ENCODE measurements around the gene GOLPH3.
A peak's percentile ranks its signal among the peaks of the same experiment; 100 is the strongest.
"Not testable (repeated sequence)": the region's sequence is repeated elsewhere in the genome, so short reads cannot be mapped to it uniquely, and the experiment has no call there.

Gene GOLPH3

GRCh38 chr5:32197032-32197431 is 22.9 kb upstream of the GOLPH3 start:
- H3K4me2 ChIP-seq (ENCODE audit: low read length), result no peak overlapping the region
- H3K27me3 ChIP-seq (ENCODE audit: control insufficient read depth, insufficient read depth, low read length), result no peaks in the 10 kb centered on the region
- H3K9ac ChIP-seq (ENCODE audit: low read depth, low read length), result no peak overlapping the region
- H3K4me1 ChIP-seq (ENCODE audit: control insufficient read depth, insufficient read depth, low read length), result peaks cover 20% of the 10 kb centered on the region
- H3K9me3 ChIP-seq (replicated peaks; ENCODE audit: low read length), result no peaks in the 10 kb centered on the region
- H3K36me3 ChIP-seq (ENCODE audit: insufficient read depth, low read length), result no peaks in the 10 kb centered on the region
- H3K4me3 ChIP-seq (ENCODE audit: low read length), result no peak overlapping the region

- Histone ChIP-seq H3K4me2 (ENCODE audit: low read length) (no peak overlapping the region), H3K4me3 (ENCODE audit: low read length) (no peak overlapping the region), H3K4me1 (ENCODE audit: control insufficient read depth, insufficient read depth, low read length) (peaks cover 15% of the 10 kb centered on the region)
Observed at GRCh38 chr5:32195265-32195664, 21.1 kb upstream of the GOLPH3 start.

GRCh38 chr5:32193591-32193990 is 19.5 kb upstream of the GOLPH3 start:
- peaks cover 11% of the 10 kb centered on the region for H3K4me1 ChIP-seq (ENCODE audit: control insufficient read depth, insufficient read depth, low read length)
- H3K9me3 ChIP-seq (replicated peaks; ENCODE audit: low read length), result no peaks in the 10 kb centered on the region
- H3K36me3 ChIP-seq (ENCODE audit: insufficient read depth, low read length), result no peaks in the 10 kb centered on the region
- peak overlapping the region; percentile 53 for H3K4me3 ChIP-seq (ENCODE audit: low read length)
- no peak overlapping the region for H3K9ac ChIP-seq (ENCODE audit: low read depth, low read length)
- H3K27me3 ChIP-seq (ENCODE audit: control insufficient read depth, insufficient read depth, low read length), result no peaks in the 10 kb centered on the region
- peak overlapping the region; percentile 75 for H3K4me2 ChIP-seq (ENCODE audit: low read length)

More at GRCh38 chr5:32195265-32195664, 21.1 kb upstream of the GOLPH3 start:
- Histone ChIP-seq H3K9me3 (replicated peaks; ENCODE audit: low read length) (no peaks in the 10 kb centered on the region), H3K36me3 (ENCODE audit: insufficient read depth, low read length) (no peaks in the 10 kb centered on the region), H3K9ac (ENCODE audit: low read depth, low read length) (no peak overlapping the region), H3K27me3 (ENCODE audit: control insufficient read depth, insufficient read depth, low read length) (no peaks in the 10 kb centered on the region)

- no peaks in the 10 kb centered on the region for H3K36me3 ChIP-seq (ENCODE audit: insufficient read depth, low read length)
- no peaks in the 10 kb centered on the region for H3K27me3 ChIP-seq (ENCODE audit: control insufficient read depth, insufficient read depth, low read length)
- H3K9ac ChIP-seq (ENCODE audit: low read depth, low read length), result no peak overlapping the region
- peaks cover 11% of the 10 kb centered on the region for H3K4me1 ChIP-seq (ENCODE audit: control insufficient read depth, insufficient read depth, low read length)
- no peaks in the 10 kb centered on the region for H3K9me3 ChIP-seq (replicated peaks; ENCODE audit: low read length)
- H3K4me2 ChIP-seq (ENCODE audit: low read length), result no peak overlapping the region
- no peak overlapping the region for H3K4me3 ChIP-seq (ENCODE audit: low read length)
Observed at GRCh38 chr5:32190095-32190494, 16.0 kb upstream of the GOLPH3 start.

GRCh38 chr5:32187675-32188074 is 13.6 kb upstream of the GOLPH3 start:
- H3K9ac ChIP-seq (ENCODE audit: low read depth, low read length), result no peak overlapping the region
- no peaks in the 10 kb centered on the region for H3K9me3 ChIP-seq (replicated peaks; ENCODE audit: low read length)
- no peak overlapping the region for H3K4me2 ChIP-seq (ENCODE audit: low read length)
- H3K36me3 ChIP-seq (ENCODE audit: insufficient read depth, low read length), result no peaks in the 10 kb centered on the region
- H3K27me3 ChIP-seq (ENCODE audit: control insufficient read depth, insufficient read depth, low read length), result no peaks in the 10 kb centered on the region
- H3K4me1 ChIP-seq (ENCODE audit: control insufficient read depth, insufficient read depth, low read length), result no peaks in the 10 kb centered on the region
- H3K4me3 ChIP-seq (ENCODE audit: low read length), result no peak overlapping the region

- H3K27me3 ChIP-seq (ENCODE audit: control insufficient read depth, insufficient read depth, low read length), result no peaks in the 10 kb centered on the region
- no peak overlapping the region for H3K9ac ChIP-seq (ENCODE audit: low read depth, low read length)
- H3K4me2 ChIP-seq (ENCODE audit: low read length), result no peak overlapping the region
- H3K4me3 ChIP-seq (ENCODE audit: low read length), result no peak overlapping the region
- H3K36me3 ChIP-seq (ENCODE audit: insufficient read depth, low read length), result no peaks in the 10 kb centered on the region
- no peaks in the 10 kb centered on the region for H3K9me3 ChIP-seq (replicated peaks; ENCODE audit: low read length)
- no peaks in the 10 kb centered on the region for H3K4me1 ChIP-seq (ENCODE audit: control insufficient read depth, insufficient read depth, low read length)
Observed at GRCh38 chr5:32182463-32183063, 8.4 kb upstream of the GOLPH3 start.

GRCh38 chr5:32173267-32174010 is 680 bp downstream of the GOLPH3 start:
- H3K9me3 ChIP-seq (replicated peaks; ENCODE audit: low read length), result no peaks in the 10 kb centered on the region
- peak overlapping the region; percentile 90 for H3K4me3 ChIP-seq (ENCODE audit: low read length)

GRCh38 chr5:32172923-32173266 is 1.2 kb downstream of the GOLPH3 start:
- Histone ChIP-seq H3K27me3 (ENCODE audit: control insufficient read depth, insufficient read depth, low read length) (no peaks in the 10 kb centered on the region), H3K4me3 (ENCODE audit: low read length) (peak overlapping the region; percentile 90), H3K9me3 (replicated peaks; ENCODE audit: low read length) (no peaks in the 10 kb centered on the region), H3K4me1 (ENCODE audit: control insufficient read depth, insufficient read depth, low read length) (peaks cover 22% of the 10 kb centered on the region), H3K9ac (ENCODE audit: low read depth, low read length) (peak overlapping the region; percentile 100), H3K36me3 (ENCODE audit: insufficient read depth, low read length) (peaks cover 37% of the 10 kb centered on the region), H3K4me2 (ENCODE audit: low read length) (peak overlapping the region; percentile 94)

More at GRCh38 chr5:32173267-32174010, 680 bp downstream of the GOLPH3 start:
- Histone ChIP-seq H3K4me2 (ENCODE audit: low read length) (peak overlapping the region; percentile 94), H3K4me1 (ENCODE audit: control insufficient read depth, insufficient read depth, low read length) (peaks cover 22% of the 10 kb centered on the region), H3K27me3 (ENCODE audit: control insufficient read depth, insufficient read depth, low read length) (no peaks in the 10 kb centered on the region), H3K36me3 (ENCODE audit: insufficient read depth, low read length) (peaks cover 32% of the 10 kb centered on the region), H3K9ac (ENCODE audit: low read depth, low read length) (peak overlapping the region; percentile 100)

- not testable (repeated sequence) for H3K27me3 ChIP-seq (ENCODE audit: control insufficient read depth, insufficient read depth, low read length); H3K9me3 ChIP-seq (replicated peaks; ENCODE audit: low read length)
- Histone ChIP-seq H3K4me3 (ENCODE audit: low read length) (peak overlapping the region; percentile 90), H3K4me2 (ENCODE audit: low read length) (peak overlapping the region; percentile 94), H3K9ac (ENCODE audit: low read depth, low read length) (peak overlapping the region; percentile 100), H3K36me3 (ENCODE audit: insufficient read depth, low read length) (peaks cover 42% of the 10 kb centered on the region), H3K4me1 (ENCODE audit: control insufficient read depth, insufficient read depth, low read length) (peaks cover 22% of the 10 kb centered on the region)
Observed at GRCh38 chr5:32172186-32172911, 1.8 kb downstream of the GOLPH3 start.

GRCh38 chr5:32170303-32171151 is 3.6 kb downstream of the GOLPH3 start:
- H3K4me2 ChIP-seq (ENCODE audit: low read length), result peak overlapping the region; percentile 48
- no peaks in the 10 kb centered on the region for H3K27me3 ChIP-seq (ENCODE audit: control insufficient read depth, insufficient read depth, low read length)
- H3K36me3 ChIP-seq (ENCODE audit: insufficient read depth, low read length), result peaks cover 50% of the 10 kb centered on the region
- no peaks in the 10 kb centered on the region for H3K9me3 ChIP-seq (replicated peaks; ENCODE audit: low read length)
- H3K4me3 ChIP-seq (ENCODE audit: low read length), result no peak overlapping the region
- no peak overlapping the region for H3K9ac ChIP-seq (ENCODE audit: low read depth, low read length)
- H3K4me1 ChIP-seq (ENCODE audit: control insufficient read depth, insufficient read depth, low read length), result peaks cover 17% of the 10 kb centered on the region

- no peaks in the 10 kb centered on the region for H3K9me3 ChIP-seq (replicated peaks; ENCODE audit: low read length)
- H3K4me3 ChIP-seq (ENCODE audit: low read length), result no peak overlapping the region
- peaks cover 57% of the 10 kb centered on the region for H3K36me3 ChIP-seq (ENCODE audit: insufficient read depth, low read length)
- H3K9ac ChIP-seq (ENCODE audit: low read depth, low read length), result no peak overlapping the region
- H3K27me3 ChIP-seq (ENCODE audit: control insufficient read depth, insufficient read depth, low read length), result no peaks in the 10 kb centered on the region
- no peak overlapping the region for H3K4me2 ChIP-seq (ENCODE audit: low read length)
- peaks cover 14% of the 10 kb centered on the region for H3K4me1 ChIP-seq (ENCODE audit: control insufficient read depth, insufficient read depth, low read length)
Observed at GRCh38 chr5:32168460-32169033, 5.6 kb downstream of the GOLPH3 start.

Data from skeletal muscle satellite cell (primary cell).